CD14-positive monocyte (primary cell): ENCODE data around the gene RANBP17. TPM values are rescaled to one million over a fixed set of nuclear protein-coding genes. Genes with fewer than 3 reads are reported as not detected.

Experiments
- DNase-seq, 3 donors: peaks; one replicate each; pipeline ENCODE4 v3.0.0-alpha.2; 2011 to 2022
- H2AFZ ChIP-seq: 2 replicates; pipeline ENCODE4 v1.6.0; 2012; ENCODE audit warnings: mild to moderate bottlenecking, low read depth, low read length, inconsistent platforms; ENCODE audit not compliant: insufficient read depth, poor library complexity, severe bottlenecking
- H3K27ac ChIP-seq, 2 donors: 1 replicate in 1 of 2; 2 replicates in 1 of 2; pipeline ENCODE4 v1.5.1; 2012 to 2013; ENCODE audit warnings: low read length in 2 of 2, control low read depth in 1 of 2, inconsistent platforms in 1 of 2, low read depth in 1 of 2, mild to moderate bottlenecking in 1 of 2
- H3K27me3 ChIP-seq, 2 donors: one replicate each; pipeline versions ENCODE4 v1.6.0 to v1.6.1; 2011 to 2013; ENCODE audit warnings: low read length in 2 of 2; ENCODE audit not compliant: control insufficient read depth in 2 of 2, insufficient read depth in 2 of 2
- H3K36me3 ChIP-seq, 2 donors: replicated peaks in 1 of 2; 1 replicate in 1 of 2; 2 replicates in 1 of 2; pipeline versions ENCODE4 v1.5.1 to v1.6.1; 2012 to 2013; ENCODE audit warnings: low read length in 2 of 2, control low read depth in 1 of 2, inconsistent platforms in 1 of 2, mild to moderate bottlenecking in 1 of 2; ENCODE audit not compliant: insufficient read depth in 2 of 2, control insufficient read depth in 1 of 2
- H3K4me1 ChIP-seq, 2 donors: 1 replicate in 1 of 2; 2 replicates in 1 of 2; pipeline versions ENCODE4 v1.5.1 to v1.6.1; 2012 to 2013; ENCODE audit warnings: low read length in 2 of 2, control low read depth in 1 of 2, inconsistent platforms in 1 of 2, mild to moderate bottlenecking in 1 of 2, moderate library complexity in 1 of 2; ENCODE audit not compliant: insufficient read depth in 2 of 2, control insufficient read depth in 1 of 2
- H3K4me2 ChIP-seq: replicated peaks from 2 replicates; pipeline ENCODE3; 2012; ENCODE audit warnings: low read length, moderate library complexity, mild to moderate bottlenecking; ENCODE audit not compliant: poor library complexity, severe bottlenecking; ENCODE audit errors: extremely low read depth
- H3K4me3 ChIP-seq, 3 experiments: fragments of 200-600 bp in 1 of 3; sonication (generic) in 1 of 3; replicated peaks in 1 of 3; 1 replicate in 2 of 3; 2 replicates in 1 of 3; pipeline ENCODE4 v1.5.1; 2011 to 2013; ENCODE audit warnings: low read length in 3 of 3, mild to moderate bottlenecking in 3 of 3, control low read depth in 2 of 3, low read depth in 2 of 3, inconsistent platforms in 1 of 3, moderate library complexity in 1 of 3
- H3K79me2 ChIP-seq: 2 replicates; pipeline ENCODE4 v1.6.0; 2012; ENCODE audit warnings: mild to moderate bottlenecking, control low read depth, inconsistent platforms, low read length, moderate library complexity; ENCODE audit not compliant: insufficient read depth
- H3K9ac ChIP-seq: 2 replicates; pipeline ENCODE4 v1.6.0; 2017; ENCODE audit warnings: low read length, mild to moderate bottlenecking; ENCODE audit not compliant: insufficient read depth, poor library complexity, severe bottlenecking
- H3K9me3 ChIP-seq, 2 donors: replicated peaks in 1 of 2; 1 replicate in 1 of 2; 2 replicates in 1 of 2; pipeline versions ENCODE4 v1.5.1 to v1.6.1; 2012 to 2013; ENCODE audit warnings: low read length in 2 of 2, control low read depth in 1 of 2; ENCODE audit not compliant: control insufficient read depth in 1 of 2, insufficient read depth in 1 of 2
- H4K20me1 ChIP-seq: 2 replicates; pipeline ENCODE4 v1.6.0; 2012; ENCODE audit warnings: mild to moderate bottlenecking, low read length, control low read depth, moderate library complexity; ENCODE audit not compliant: insufficient read depth
- H3K27ac Mint-ChIP-seq, 7 donors: one replicate each; pipeline ENCODE4 v1.8.0; 2020; ENCODE audit warnings: mild to moderate bottlenecking in 7 of 7, mixed read lengths in 7 of 7, moderate library complexity in 6 of 7, inconsistent platforms in 2 of 7
- H3K27me3 Mint-ChIP-seq, 3 donors: one replicate each; pipeline ENCODE4 v1.8.0; 2021 to 2022; ENCODE audit warnings: low read depth in 3 of 3, mild to moderate bottlenecking in 3 of 3, mixed read lengths in 3 of 3, moderate library complexity in 3 of 3, inconsistent platforms in 1 of 3
- H3K36me3 Mint-ChIP-seq, 2 donors: one replicate each; pipeline ENCODE4 v1.8.0; 2020; ENCODE audit warnings: mixed read lengths in 2 of 2, inconsistent platforms in 1 of 2, mild to moderate bottlenecking in 1 of 2
- H3K4me1 Mint-ChIP-seq: one replicate; pipeline ENCODE4 v1.8.0; 2020; ENCODE audit warnings: mild to moderate bottlenecking, mixed read lengths
- H3K4me3 Mint-ChIP-seq, 2 donors: one replicate each; pipeline ENCODE4 v1.8.0; 2020; ENCODE audit warnings: mild to moderate bottlenecking in 2 of 2, mixed read lengths in 2 of 2, moderate library complexity in 1 of 2
- H3K9me3 Mint-ChIP-seq, 7 donors: one replicate each; pipeline ENCODE4 v1.8.0; 2020 to 2022; ENCODE audit warnings: mixed read lengths in 7 of 7, mild to moderate bottlenecking in 6 of 7, moderate library complexity in 6 of 7, inconsistent platforms in 2 of 7
- CTCF ChIP-seq: fragments of 200-600 bp; IDR thresholded peaks from one replicate; pipeline ENCODE4 v1.8.0; 2022; ENCODE audit warnings: antibody characterized with exemption, mild to moderate bottlenecking
- WGBS: methylation state at CpG from one replicate; pipeline ENCODE4 v1.1.5; 2013; ENCODE audit warnings: missing lambda C conversion rate; ENCODE audit not compliant: insufficient coverage; 5-methylcytosine and 5-hydroxymethylcytosine counted together
- intact Hi-C, 2 donors: fragments of 100-400 bp; cut with micrococcal nuclease; formaldehyde crosslinking; loops; one replicate each; pipeline versions ENCODE4 v1.15.0 to v1.15.1; 2023
- polyA plus RNA-seq, 3 donors: library from polyadenylated mRNA; depleted of rRNA in 1 of 3; unstranded in 2 of 3; stranded (reverse) in 1 of 3; fragments of 300-500 nt in 2 of 3; fragments of >200 nt in 1 of 3; fragmentation: Illumina TruSeq in 2 of 3; gene quantifications; 1 replicate in 2 of 3; 2 replicates in 1 of 3; pipeline ENCODE4 v1.2.3, GENCODE V29; 2012 to 2021

RANBP17 gene
- polyA plus RNA-seq, 3 donors: 0.07 to 0.13 TPM; not detected in 1

DNA sequence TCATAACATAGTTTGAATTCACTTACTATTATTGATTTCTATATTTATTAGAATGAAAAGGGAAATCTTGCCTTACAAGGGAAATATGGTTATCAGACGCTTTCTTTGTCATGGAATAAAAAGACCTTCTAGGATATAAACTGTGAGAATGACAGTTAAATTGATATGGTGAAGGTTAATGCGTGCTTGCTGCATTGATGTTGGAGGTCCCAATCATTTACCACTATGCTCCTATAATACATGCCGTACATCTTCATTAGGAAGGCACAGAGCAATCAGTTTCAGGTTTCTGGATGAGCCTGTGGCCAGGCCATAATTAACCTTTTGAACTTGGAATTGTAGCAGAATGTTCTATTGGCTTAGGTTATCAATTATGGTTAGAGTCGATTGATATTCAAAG is 245.9 kb downstream of the RANBP17 start:
- Mint-ChIP-seq H3K9me3 (peaks cover 0 to 14% (median 6%) of the 10 kb centered on the region in 7 donors), H3K27ac (no peak overlapping the region)
- TF ChIP-seq CTCF: no peak

DNA sequence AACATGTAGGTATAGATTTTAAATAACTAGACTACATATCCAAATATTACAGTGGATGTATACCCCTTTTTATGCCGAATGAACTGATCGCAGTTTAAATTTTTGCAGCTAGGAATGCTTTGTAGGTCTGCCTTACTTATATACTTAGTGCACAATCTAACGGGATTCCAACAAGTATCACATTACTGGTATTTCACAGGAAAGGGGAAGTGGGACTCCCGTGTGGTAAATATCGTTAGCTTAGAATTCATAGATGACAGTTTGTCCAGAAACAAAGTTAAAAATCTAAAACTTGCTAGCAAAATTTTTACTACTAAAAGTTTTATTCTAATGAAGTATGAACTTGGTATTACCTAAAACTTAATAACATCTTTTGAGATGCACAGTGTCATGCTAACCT is 253.7 kb downstream of the RANBP17 start:
- no peaks in the 10 kb centered on the region for H3K4me1 Mint-ChIP-seq
- H3K36me3 ChIP-seq: no peaks in the 10 kb centered on the region

More for the DNA sequence above, 245.9 kb downstream of the RANBP17 start:
- Mint-ChIP-seq H3K27me3 (peaks cover 0 to 2% (median 0%) of the 10 kb centered on the region in 3 donors), H3K4me3 (no peak overlapping the region), H3K4me1 (no peaks in the 10 kb centered on the region), H3K36me3 (no peaks in the 10 kb centered on the region)
- H3K79me2 ChIP-seq: no peaks in the 10 kb centered on the region
- no peak overlapping the region for H3K27ac ChIP-seq
- H3K9me3 ChIP-seq: peaks cover 0 to 15% of the 10 kb centered on the region in 2 donors
- no peak overlapping the region for H2AFZ ChIP-seq
- no peaks in the 10 kb centered on the region for H4K20me1 ChIP-seq
- no peak overlapping the region for H3K4me2 ChIP-seq
- no peak for DNase-seq
- no peaks in the 10 kb centered on the region for H3K27me3 ChIP-seq
- no peak overlapping the region for H3K9ac ChIP-seq
- H3K4me1 ChIP-seq: no peaks in the 10 kb centered on the region
- no CpG with 5 or more reads among the region's 4 CpGs for WGBS
- H3K4me3 ChIP-seq: no peak overlapping the region
- H3K36me3 ChIP-seq: no peaks in the 10 kb centered on the region
- intact Hi-C loops: no loop called here

More for the DNA sequence above, 253.7 kb downstream of the RANBP17 start:
- Histone ChIP-seq H3K4me1 (no peaks in the 10 kb centered on the region), H3K9me3 (no peaks in the 10 kb centered on the region), H3K9ac (no peak overlapping the region), H3K4me3 (no peak overlapping the region), H3K79me2 (no peaks in the 10 kb centered on the region), H2AFZ (no peak overlapping the region), H3K4me2 (no peak overlapping the region), H3K27me3 (no peaks in the 10 kb centered on the region), H3K27ac (no peak overlapping the region), H4K20me1 (no peaks in the 10 kb centered on the region)
- intact Hi-C loops: no loop called here
- H3K27ac Mint-ChIP-seq: no peak overlapping the region
- peaks cover 0 to 9% (median 3%) of the 10 kb centered on the region in 7 donors for H3K9me3 Mint-ChIP-seq
- H3K36me3 Mint-ChIP-seq: no peaks in the 10 kb centered on the region
- no peak overlapping the region for H3K4me3 Mint-ChIP-seq
- TF ChIP-seq CTCF: no peak
- no peak for DNase-seq
- H3K27me3 Mint-ChIP-seq: no peaks in the 10 kb centered on the region
- WGBS: no CpG with 5 or more reads among the region's 5 CpGs
